GM19099 (cell line): ENCODE results near the gene POLR2I.

ENCODE experiments used
- POLR2A ChIP-seq: IDR thresholded peaks from 3 replicates; pipeline ENCODE4 v1.6.1; 2011; ENCODE audit warnings: low read depth; ENCODE audit not compliant: insufficient read length; ENCODE audit errors: extremely low read depth

Gene POLR2I

GRCh38 chr19:36093146-36093662 is 21.5 kb downstream of the POLR2I start:
- TF ChIP-seq POLR2A, result no peak

- TF ChIP-seq POLR2A, result no peak
Measured at GRCh38 chr19:36092566-36092965, 22.1 kb downstream of the POLR2I start.

- no peak for TF ChIP-seq POLR2A
Measured at GRCh38 chr19:36090910-36091695, 23.6 kb downstream of the POLR2I start.

- TF ChIP-seq POLR2A, result no peak
Measured at GRCh38 chr19:36089847-36090246, 24.8 kb downstream of the POLR2I start.

- TF ChIP-seq POLR2A, result no peak
Measured at GRCh38 chr19:36086326-36086725, 28.3 kb downstream of the POLR2I start.

- TF ChIP-seq POLR2A, result no peak
Measured at GRCh38 chr19:36084231-36085009, 30.3 kb downstream of the POLR2I start.

- no peak for TF ChIP-seq POLR2A
Measured at GRCh38 chr19:36082916-36083315, 31.8 kb downstream of the POLR2I start.

- TF ChIP-seq POLR2A, result no peak
Measured at GRCh38 chr19:36081894-36082293, 32.8 kb downstream of the POLR2I start.

- no peak for TF ChIP-seq POLR2A
Measured at GRCh38 chr19:36081385-36081784, 33.3 kb downstream of the POLR2I start.

- no peak for TF ChIP-seq POLR2A
Measured at GRCh38 chr19:36079389-36079945, 35.2 kb downstream of the POLR2I start.

GRCh38 chr19:36073121-36073876 is 41.4 kb downstream of the POLR2I start:
- no peak for TF ChIP-seq POLR2A

GRCh38 chr19:36072081-36072480 is 42.6 kb downstream of the POLR2I start:
- TF ChIP-seq POLR2A, result no peak

- TF ChIP-seq POLR2A, result no peak
Measured at GRCh38 chr19:36067681-36068080, 47.0 kb downstream of the POLR2I start.

GRCh38 chr19:36064826-36065225 is 49.8 kb downstream of the POLR2I start:
- no peak for TF ChIP-seq POLR2A
